Stimulated activated naive CD4-positive, alpha-beta T cell treated with Interleukin-2 at 50 U/mL for 16 hours (primary cell): ENCODE data around the gene FAT3.

ENCODE experiments used
- DNase-seq: peaks from one replicate; lab custom pipeline; 2025; lab: John Stamatoyannopoulos, UW

The FAT3 gene

DNA sequence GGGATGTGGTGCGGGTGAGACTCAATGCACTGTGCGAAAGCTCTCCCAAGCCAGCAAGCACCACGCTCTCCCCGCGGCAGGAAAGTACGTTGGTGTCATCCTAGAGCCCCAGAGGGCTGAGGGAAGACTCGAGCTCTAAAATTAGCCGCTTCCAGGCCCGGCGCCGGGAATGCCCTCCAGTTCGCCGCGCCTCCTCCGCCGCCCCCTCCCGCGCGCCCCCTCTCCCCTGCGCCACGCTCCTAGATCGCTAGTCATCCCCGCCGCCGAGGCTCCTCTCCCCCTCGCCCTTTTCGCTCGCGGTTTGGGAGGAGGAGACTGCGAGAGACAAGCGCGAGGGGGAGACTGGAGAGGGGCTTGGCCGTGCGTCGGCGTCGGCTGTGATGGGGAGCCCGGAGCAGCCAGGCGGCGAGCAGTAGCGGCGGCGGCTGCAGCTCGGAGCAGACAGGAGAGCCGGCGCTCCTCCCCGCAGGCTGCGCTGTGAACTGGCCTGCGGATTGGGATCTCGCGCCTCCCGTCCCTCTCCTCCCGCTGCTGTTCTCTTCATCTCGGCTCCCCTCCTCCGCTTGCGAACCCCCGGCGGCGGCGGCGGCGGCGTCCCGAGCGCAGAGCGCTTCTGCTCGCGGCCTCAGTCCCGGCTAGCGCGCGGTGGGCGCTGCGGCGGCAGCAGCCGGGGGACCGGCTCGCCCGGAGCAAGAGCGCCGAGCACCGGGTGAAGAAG is at the start of gene FAT3:
TSS of gene FAT3 (plus strand) at position 412 of the 718 bp plus-strand sequence. CDS start 127,295 bp downstream, outside the sequence.
- no peak for DNase-seq

DNA sequence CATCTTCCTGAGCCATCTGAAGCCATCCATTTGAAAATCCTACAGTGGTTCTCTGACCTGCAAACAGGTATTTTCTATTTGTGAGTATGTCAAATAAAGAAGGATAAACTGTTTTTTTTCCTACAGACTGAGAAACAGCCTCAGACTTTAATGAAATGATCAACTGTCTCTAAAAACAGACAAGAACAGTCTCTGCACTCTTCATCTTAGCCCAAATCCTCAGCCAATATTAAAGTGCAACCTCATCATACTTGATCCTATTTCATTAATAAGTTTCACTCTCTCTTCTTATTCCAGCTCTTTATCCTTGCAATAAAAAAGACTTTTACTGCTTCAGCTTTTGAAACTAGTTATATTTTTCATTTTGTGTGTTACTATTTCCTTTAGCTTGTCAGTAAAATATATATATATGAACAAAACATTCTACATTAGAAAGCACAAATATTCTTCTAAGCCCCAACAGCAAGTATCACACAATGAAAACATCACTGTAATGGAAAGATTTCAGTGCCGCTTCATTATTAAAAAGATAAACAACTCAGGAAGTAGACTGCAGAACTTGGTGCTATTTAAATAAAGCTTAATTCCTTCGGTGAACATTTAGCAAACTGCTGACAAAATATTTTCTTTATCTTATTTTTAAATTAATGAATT is 45.5 kb upstream of the FAT3 start:
- no peak for DNase-seq

DNA sequence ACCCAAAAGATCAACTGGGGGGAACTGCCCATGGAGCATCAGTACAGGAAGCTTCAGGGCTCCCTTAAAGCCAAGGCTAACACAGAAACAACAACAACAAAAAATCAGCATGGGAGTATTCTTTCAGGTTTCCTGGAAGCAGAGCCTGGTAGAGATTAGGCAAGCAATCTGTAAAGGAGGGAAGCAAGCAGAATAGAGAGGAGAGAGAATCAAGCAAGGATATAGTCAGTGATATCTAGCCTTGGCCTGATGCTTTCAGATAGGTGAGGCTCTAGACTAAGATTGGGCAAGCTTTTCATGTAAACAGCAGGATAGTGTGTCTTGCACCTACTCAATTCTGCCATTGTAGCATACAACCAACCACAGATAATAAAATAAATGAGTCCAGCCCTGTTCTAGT is 44.4 kb upstream of the FAT3 start:
- DNase-seq = no peak

DNA sequence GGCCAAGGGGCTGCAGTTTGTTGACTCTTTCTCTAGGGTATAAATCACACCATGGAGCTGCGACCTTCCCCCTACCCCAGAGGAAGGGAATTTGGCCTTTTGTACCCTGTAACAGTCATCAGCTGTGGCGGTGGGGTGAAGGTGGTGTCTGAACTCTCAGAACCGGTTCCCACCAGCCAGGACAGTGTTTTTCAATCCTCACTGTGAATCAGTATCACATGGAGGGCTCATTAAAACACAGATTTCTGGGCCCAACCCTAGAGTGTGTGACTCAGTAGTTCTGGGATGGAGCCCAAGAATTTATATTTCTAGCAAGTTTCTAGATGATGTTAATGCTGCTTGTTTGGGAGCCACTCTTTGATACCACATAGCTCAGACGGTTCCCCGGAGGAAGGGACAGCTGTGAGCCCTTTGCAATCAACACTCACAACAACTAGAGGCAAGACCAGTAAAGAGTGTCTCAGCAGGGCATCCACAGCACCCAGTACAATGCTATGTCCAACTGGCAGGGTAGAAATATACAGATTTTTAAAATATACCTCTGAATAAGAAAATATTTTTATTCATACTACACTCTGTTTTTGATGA is 43.9 kb upstream of the FAT3 start:
- no peak for DNase-seq

DNA sequence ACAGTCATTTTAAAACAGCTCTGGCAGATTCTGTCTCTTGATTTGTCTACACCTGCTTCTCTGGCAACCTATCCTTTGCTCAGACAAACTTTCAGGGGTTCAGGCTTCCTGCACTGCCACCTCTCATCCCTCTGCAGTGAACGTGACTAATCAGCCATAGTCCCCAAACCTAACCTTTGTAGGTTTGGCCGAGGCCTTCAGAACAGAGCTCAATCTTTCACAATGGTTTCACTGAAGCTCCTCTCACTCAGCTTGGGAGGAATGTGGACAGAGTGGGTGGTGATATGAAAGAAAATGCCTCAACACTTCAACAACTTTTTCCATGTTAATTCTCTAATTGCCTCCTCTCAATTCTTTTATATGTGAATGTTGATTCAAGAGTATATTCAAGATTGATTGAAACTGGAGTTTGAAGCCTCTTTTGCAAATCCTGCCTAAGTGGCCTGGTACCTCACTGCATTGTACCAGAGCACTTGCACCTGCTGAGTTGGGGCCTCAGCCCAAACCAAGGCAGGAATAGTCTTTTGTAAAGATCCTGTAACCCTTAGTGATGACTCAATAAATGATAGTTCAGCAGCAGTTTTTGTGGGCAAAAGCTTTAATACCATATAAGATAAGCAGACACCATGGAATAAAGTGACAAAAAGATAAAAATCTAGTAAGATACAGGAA is 33.9 kb upstream of the FAT3 start:
- no peak for DNase-seq

DNA sequence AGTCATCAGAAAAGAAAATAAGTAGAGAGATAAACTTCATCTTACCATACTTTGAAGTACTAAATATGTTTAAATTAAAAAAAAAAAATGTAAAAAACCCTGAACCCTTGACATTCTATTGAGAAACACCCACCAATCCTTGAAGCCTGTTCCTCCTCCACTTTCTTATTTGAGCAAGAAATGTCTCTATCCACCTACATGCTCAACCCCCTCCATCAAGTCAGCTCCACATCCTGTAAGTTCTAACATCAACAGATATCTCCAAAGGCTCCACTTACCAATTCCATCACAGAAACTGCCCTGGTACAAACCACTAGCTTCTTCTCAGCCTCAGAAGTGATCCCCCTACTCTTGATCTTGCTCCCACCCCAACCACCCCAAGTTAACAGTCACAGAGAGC is 32.5 kb upstream of the FAT3 start:
- no peak for DNase-seq

DNA sequence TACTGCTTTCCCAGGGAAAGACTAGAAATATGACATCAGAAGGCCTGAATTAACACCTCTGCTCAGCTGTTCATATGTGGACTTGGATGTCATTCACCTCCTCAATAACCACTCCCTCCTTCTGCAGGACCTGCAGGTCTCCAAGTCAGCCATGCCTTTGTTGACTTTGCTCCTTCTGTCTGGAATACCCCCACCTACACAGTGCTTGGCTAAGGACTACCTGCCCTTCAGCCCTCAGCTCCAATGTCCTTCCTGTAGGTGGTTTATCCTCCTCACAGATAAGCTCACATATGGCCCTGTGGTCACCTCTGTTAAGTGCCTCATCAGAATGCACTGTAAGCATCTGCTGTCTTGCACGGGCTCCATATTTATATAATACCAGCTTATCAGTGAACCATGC is 26.4 kb upstream of the FAT3 start:
- no peak for DNase-seq

DNA sequence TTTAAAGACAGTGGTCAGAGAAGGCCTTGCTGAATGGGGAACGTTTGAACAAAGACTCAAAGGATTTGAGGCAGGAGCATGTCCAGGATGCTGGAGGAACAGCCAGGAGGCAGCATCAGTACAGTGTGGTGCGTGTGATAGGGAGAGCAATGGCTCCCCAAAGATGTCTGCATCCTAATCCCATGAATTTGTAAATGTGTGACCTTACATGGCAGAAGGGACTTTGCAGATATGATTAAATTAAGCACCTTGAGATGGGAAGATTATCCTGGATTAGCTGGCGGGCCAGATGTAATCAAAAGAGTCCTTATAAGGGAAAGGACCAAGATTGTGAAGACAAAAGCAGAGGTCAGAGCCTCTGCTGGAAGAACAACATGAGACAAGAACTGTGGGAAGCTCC is 24.6 kb upstream of the FAT3 start:
- no peak for DNase-seq

DNA sequence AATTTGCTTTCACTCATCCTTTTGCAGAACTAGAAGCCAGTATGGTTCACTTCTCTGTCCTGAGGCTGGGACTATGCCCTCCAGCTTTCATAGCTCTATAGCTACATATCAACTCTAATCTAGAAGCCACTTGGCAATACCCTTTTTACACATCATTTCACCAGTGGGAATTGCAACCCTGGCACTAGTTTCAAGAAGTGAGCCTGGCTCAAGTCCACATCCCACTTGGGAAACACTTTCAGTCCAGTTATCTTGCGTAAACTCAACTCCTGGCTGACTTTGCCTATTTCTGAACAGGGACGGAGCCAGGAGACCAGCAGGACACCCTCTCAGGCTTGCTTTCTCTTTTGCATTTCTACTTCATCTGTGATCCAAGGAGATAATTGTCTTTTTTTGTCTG is 19.9 kb upstream of the FAT3 start:
- DNase-seq = no peak

DNA sequence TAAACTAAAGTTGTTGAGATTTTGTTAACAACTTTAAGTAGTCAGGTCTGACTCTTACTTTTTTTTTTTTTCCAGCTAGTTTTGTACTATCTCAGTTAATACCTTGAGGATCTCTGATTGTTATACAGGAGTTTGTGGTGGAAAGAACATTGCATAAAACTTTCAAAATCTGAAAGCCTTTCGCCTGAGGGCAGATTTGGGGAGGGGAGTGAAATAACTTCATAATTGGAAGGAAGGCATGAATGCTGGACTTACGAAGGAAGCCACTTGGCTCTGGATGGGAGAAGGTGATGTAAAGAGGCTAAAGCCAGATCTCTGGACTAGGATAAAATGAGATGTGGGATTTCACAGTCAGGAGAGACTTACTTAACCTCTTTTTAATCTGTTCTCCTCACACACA is 18.2 kb upstream of the FAT3 start:
- no peak for DNase-seq

DNA sequence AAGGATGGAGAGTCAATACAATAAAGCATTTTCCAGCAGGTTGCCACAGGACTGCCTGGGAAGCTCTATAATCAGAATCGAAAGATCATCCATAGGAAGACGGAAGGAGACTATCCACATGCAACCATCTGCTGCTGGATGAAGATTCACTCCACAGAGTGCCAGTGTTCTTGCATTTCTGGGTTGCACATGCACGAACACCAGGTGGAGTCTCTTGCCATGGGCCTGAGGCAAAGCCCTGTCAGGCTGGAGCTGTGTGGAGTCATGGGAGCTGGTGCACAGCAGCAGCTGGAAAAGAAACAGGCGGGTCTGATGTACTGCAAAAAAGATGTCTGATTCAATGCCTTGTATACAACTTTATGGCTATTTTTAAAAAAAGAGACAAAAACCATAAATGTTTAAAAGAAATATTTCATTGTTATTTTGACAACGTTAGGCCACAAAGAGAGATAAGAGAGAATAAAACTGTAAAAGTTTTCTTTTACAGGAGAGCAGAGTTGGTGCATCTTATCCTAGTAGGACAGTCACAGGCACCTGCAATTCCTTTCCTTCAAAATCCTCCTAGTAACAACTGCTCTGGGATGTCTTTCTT is 12.9 kb upstream of the FAT3 start:
- DNase-seq = no peak

DNA sequence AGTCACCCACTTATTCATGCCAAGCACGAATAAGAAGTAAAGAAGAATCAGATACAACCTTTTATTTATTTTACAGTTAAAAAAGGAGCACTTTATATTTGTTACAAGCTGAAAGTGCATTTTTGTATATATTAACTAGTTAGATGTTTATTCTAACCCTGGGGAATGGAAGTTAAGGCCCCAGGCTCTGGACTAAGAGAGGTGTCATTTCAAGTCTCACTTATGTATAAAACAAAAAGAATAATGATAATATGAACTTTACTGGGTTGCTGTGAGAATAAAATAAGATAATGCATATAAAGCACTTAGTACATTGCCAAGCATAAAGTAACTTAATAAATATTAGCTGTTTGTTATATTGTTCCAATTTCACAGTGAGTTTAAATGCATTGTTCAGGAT is 12.1 kb upstream of the FAT3 start:
- no peak for DNase-seq

DNA sequence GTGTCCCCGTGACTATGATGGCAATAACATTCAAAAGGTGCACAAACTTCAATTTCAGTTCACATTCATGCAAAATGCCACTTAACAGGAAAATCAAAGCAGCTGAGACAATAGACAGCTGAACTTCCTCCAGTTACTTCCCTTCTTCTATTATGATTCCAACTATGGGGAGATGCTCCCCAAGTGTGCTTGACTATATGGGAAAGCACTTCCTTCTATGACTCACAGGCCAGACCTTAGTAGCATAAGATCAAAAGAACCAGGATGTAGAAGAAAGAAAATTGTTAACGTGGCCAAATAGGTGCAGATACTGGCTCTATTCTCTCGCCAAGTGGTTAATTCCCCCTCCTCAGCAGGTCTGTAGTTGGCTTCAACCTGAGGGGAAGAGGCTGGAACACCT is 7.8 kb upstream of the FAT3 start:
- no peak for DNase-seq

DNA sequence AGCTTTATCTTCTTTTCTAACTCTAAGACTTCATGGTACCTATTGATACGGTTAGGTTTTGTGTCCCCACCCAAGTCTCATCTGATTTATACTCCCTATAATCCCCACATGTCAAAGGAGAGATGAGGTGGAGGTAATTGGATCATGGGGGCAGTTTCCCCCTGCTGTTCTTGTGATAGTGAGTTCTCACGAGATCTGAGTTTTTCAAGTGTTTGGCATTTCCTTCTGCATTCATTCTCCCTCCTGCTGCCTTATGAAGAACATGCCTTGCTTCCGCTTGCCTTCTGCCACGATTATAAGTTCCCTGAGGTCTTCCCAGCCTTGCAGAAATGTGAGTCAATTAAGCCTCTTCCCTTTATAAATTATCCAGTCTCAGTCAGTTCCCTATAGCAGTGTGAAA is 5.1 kb upstream of the FAT3 start:
- DNase-seq = no peak

DNA sequence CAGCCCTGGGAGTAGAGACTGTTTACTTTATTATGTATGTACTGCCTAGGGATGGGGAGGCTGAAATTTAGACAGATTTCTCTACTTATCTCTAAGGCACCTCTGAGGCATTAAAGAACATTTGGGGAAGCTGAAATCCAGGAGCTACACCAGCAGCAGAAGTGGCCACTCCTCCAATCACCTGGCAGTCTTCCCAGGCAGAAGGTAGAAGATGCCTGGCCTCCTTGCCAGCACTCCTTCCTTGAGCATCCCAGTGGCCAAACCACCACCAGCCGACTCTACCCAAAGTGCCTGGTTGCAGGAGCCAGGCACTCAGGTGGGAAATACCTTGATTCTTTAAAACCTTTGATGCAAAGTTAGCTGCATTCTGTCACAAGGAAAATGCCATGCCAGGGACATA is 1.9 kb upstream of the FAT3 start:
- no peak for DNase-seq

DNA sequence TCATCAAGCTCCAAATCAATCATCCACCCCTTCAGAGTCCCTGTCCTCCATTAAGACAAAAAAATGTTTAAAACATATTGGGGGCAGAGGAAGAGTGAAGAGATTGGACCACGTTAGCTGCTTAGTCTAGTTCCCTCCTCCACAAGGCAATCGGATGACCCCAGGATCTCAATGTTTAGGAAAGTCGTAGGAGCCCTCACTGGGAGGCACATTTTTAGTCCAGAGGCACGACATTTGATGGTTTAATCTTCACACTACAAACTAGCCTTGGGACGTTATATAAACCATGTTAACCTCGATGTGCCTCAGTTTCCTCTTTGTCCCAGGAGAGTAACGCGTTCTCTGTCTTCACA is 588 bp upstream of the FAT3 start:
- no peak for DNase-seq

DNA sequence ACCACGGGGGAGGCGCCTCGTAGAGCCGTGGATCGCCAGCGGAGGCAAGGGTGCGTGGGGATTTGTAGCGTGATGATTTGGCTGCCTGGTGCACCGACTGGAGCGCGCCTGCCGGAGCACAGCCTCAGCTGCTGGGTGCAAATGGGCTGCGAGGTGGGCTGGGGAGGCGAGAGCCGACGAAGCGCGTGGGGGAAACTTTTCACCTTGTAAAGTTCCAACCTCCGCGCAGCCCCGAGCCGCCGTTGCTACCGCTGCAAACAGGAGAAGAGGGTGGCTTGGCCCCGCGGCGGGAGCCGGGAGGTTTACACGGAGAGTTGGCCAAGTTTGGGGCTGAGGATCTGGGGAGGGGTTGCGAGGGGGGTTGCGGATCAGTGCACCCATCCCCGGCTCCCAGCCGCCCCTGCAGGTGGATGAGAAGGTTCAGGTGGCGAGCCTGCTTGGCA is 528 bp downstream of the FAT3 start:
- no peak for DNase-seq

DNA sequence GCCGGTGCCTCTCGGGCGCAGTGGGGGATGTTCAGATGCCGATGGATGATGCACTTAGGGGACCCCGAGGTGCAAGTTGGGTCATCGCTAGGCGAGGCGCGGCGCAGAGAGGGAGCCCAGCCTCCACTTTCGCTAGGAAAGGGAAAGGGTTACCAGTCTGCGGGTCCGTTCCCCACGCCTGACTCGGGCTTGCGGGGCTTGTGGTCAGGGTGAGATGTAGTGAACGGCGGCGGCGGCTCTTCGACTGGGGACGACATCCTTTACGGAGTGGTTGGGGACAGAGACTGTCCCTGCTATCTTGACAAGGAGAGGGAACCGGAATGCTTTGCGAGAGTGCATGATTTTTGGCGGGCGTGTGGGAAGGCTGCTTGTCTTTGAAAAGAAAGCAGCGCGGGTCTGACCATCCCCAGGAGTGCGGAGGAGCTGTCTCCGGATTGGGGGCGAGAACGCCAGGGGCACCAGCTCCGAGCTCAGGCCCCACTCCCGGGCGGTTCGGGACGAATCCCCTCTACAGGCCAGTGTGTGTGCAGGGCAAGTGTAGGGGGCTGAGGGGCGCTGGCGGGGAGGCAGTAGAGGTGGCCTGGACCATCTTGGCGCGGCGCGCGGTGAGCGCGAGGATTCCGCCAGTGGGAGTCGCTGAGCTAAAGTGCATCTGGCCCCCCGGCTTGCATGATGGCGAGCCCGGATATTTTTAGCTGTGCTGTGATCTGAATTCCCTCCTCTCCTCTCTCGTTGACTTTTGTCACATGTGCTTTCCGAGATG is 1.1 kb downstream of the FAT3 start:
- no peak for DNase-seq

DNA sequence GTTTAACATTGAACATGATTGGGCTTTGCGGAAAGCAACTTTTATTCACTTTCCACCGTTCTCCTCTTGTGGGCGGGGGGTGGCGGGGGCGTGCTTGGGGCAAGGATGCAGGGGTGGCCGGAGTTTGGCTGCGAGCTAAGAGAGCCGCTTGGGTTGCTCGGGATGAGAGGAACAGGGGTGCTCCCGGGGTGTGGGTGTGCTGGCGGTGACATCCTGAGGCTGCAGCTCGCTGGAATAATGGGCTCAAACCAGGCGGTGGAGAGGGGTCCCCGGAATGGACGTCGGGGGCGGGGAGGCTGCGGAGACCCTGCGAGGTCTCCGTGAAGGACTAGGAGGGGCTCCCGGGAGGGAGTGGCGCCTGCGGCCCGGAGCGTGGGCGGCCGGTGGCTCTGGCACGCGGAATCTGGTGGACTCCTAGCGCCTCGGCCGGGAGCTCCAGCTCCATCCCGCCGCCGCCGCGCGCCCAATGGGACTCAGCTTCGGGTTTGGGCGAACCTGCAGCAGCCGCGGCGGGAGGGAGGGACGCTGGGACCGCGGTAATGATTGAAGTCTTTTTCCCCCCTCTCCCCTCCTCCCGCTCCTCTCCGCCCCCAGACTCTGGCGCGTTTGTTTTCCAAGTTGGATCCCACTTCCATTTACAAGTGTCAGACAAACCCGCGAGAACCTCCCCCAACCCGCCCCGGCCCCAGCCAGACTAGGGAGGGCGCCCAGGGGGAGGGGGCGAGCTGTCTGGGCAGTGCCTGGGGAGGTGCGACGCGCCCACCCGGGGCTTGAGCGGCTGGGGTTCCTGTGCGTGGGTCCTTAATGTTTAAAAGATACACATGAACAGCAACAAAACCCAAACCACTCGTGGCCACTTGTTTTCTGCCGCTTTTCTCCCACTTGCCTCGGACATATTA is 2.0 kb downstream of the FAT3 start:
- no peak for DNase-seq

DNA sequence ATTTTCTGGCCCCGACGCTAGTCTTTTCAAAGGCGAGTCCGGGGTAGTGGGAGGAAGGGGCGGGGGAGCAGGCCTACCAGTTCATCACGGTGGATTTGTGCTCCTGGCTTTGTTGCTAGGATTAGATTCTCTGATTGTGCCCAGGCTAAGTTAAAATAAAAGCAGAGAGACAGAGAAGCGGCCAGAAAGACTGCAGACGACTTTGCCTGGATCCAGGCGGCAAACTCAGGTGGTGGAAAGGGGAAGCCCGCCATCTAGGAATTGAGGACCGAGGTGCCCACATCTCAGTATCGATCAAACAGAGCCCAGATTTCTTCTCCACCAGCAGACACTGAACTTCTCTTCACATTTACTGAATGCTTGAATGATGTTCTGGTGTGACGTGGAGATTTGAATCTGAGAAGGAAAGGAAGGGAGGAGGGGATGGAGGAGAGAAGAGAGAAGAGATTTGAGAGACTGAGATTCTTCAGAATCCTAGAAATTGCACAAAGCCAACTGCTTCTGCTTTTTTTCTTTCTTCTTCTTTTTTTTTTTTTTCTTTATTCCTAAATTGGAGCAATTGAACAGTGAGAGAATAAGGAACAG is 2.7 kb downstream of the FAT3 start:
- no peak for DNase-seq
